ENCODE results near the gene TOR3A. TPM values are rescaled to one million over a fixed set of nuclear protein-coding genes. Genes with fewer than 3 reads are reported as not detected.

Gene TOR3A
- total and polyA plus RNA-seq, 2 donors = 19.3 to 28.0 TPM

GRCh38 chr1:179083533-179083932 lies 1.7 kb downstream of the TOR3A start:
- H3K4me1 ChIP-seq (ENCODE audit: control insufficient read depth in 2 of 2, insufficient read depth in 2 of 2, low read length in 2 of 2) = peaks cover 0 to 18% of the 10 kb centered on the region in 2 donors
- no peaks in the 10 kb centered on the region for H3K27me3 ChIP-seq (ENCODE audit: control insufficient read depth in 2 of 2, insufficient read depth in 1 of 2, low read length in 1 of 2)
- no peak overlapping the region for H3K4me3 ChIP-seq (ENCODE audit: low read length in 2 of 2)
- H3K27ac ChIP-seq (ENCODE audit: low read depth in 1 of 2, low read length in 1 of 2) = no peak overlapping the region
- H3K9me3 ChIP-seq (ENCODE audit: control insufficient read depth in 2 of 2, insufficient read depth in 1 of 2, low read length in 1 of 2) = no peaks in the 10 kb centered on the region
- peaks cover 14 to 18% of the 10 kb centered on the region in 2 donors for H3K36me3 ChIP-seq (ENCODE audit: control insufficient read depth in 2 of 2, insufficient read depth in 2 of 2, low read length in 1 of 2)
- WGBS = 98% methylated on average over 8 of the region's 8 CpGs
- DNase-seq (ENCODE audit: low read depth in 6 of 9, low spot score in 9 of 9) = no peak

GRCh38 chr1:179087665-179088064 lies 5.8 kb downstream of the TOR3A start:
- peaks cover 0 to 3% of the 10 kb centered on the region in 2 donors for H3K9me3 ChIP-seq (ENCODE audit: control insufficient read depth in 2 of 2, insufficient read depth in 1 of 2, low read length in 1 of 2)
- WGBS = 91% methylated on average over 11 of the region's 11 CpGs
- H3K4me1 ChIP-seq (ENCODE audit: control insufficient read depth in 2 of 2, insufficient read depth in 2 of 2, low read length in 2 of 2) = peaks cover 0 to 5% of the 10 kb centered on the region in 2 donors
- peaks cover 40 to 41% of the 10 kb centered on the region in 2 donors for H3K36me3 ChIP-seq (ENCODE audit: control insufficient read depth in 2 of 2, insufficient read depth in 2 of 2, low read length in 1 of 2)
- H3K4me3 ChIP-seq (ENCODE audit: low read length in 2 of 2) = no peak overlapping the region
- no peak for DNase-seq (ENCODE audit: low read depth in 6 of 9, low spot score in 9 of 9)
- no peak overlapping the region for H3K27ac ChIP-seq (ENCODE audit: low read depth in 1 of 2, low read length in 1 of 2)
- no peaks in the 10 kb centered on the region for H3K27me3 ChIP-seq (ENCODE audit: control insufficient read depth in 2 of 2, insufficient read depth in 1 of 2, low read length in 1 of 2)

DNA sequence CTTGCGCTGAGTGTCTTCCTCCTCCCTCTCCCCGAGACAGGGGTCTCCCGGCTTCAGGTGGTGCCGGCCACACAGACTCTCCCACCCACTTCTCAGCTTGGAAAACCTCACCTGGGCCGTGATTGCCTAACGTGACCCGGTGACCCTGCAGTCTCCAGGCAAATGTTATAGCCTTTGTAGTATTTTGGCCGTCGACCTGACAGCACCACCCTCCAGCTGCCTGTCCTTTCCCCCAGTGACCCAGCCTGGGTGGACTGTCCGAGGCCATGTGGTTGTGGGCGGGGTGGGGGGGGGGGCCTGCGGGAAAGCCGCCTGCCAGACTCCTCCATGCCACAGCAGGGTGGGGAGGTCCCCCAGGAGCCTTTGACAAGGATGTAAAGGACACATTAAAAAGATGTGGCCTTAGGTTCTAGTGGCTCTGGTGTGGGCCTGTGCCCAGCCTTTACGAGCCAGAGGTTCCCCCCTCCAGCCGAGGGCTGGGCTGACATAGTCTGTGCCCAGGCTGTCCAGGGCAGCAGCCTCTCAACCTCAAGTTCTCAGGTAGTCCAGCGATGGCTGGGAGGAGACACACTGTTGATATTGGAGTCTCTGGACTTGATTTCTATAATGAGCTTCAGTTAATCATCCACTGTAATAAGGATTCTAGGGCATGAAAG lies 8.1 kb downstream of the TOR3A start:
- H3K27me3 ChIP-seq (ENCODE audit: control insufficient read depth in 2 of 2, insufficient read depth in 1 of 2, low read length in 1 of 2) = no peaks in the 10 kb centered on the region
- H3K9me3 ChIP-seq (ENCODE audit: control insufficient read depth in 2 of 2, insufficient read depth in 1 of 2, low read length in 1 of 2) = peaks cover 0 to 3% of the 10 kb centered on the region in 2 donors
- no peak overlapping the region for H3K27ac ChIP-seq (ENCODE audit: low read depth in 1 of 2, low read length in 1 of 2)
- no peak overlapping the region for H3K4me3 ChIP-seq (ENCODE audit: low read length in 2 of 2)
- DNase-seq (ENCODE audit: low read depth in 6 of 9, low spot score in 9 of 9) = no peak
- H3K36me3 ChIP-seq (ENCODE audit: control insufficient read depth in 2 of 2, insufficient read depth in 2 of 2, low read length in 1 of 2) = peaks cover 56 to 63% of the 10 kb centered on the region in 2 donors
- H3K4me1 ChIP-seq (ENCODE audit: control insufficient read depth in 2 of 2, insufficient read depth in 2 of 2, low read length in 2 of 2) = no peaks in the 10 kb centered on the region
- 96% methylated on average over 16 of the region's 16 CpGs for whole genome bisulfite sequencing

DNA sequence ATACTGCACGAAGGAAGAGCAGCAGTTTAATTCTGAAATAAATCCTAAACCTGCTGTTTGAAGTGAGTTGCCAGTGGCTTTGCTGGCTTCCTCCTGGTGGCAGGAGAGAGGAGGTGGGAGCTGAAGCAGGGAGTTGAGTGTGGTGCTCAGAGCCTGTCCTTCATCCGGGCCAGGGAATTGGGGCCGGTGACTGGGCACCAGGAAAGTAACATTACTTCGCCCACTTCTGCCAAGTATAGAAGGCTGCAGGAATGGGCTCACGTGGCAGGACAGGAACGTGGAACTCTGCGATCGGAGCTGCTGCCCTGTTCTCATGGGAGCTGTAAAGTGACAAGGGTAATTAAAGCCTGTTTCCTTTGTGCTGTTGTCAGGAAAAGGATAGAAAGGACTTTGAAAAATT lies 8.7 kb downstream of the TOR3A start:
- WGBS = 97% methylated on average over 8 of the region's 8 CpGs

DNA sequence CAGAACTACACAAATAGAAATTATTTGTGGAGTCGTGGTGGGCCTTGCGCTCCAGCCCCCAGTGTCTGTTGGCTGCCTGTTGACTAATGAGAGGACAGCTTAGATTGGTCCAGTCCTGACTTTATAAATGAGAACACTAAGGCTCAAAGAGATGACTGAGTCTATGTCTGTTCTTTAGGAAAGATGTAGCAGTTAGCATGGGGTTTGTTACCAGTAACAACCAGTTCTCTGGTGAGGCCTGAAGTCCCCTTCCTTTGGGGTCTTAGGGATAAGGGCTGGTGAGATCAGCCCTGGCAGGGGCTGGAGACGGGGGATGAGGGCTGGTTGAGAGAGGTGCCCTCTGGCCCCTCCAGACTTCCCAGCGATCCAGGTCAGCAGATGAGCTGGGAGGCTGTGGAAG lies 9.1 kb downstream of the TOR3A start:
- Histone ChIP-seq H3K27ac (ENCODE audit: low read depth in 1 of 2, low read length in 1 of 2) (no peak overlapping the region), H3K9me3 (ENCODE audit: control insufficient read depth in 2 of 2, insufficient read depth in 1 of 2, low read length in 1 of 2) (peaks cover 0 to 3% of the 10 kb centered on the region in 2 donors), H3K36me3 (ENCODE audit: control insufficient read depth in 2 of 2, insufficient read depth in 2 of 2, low read length in 1 of 2) (peaks cover 58 to 67% of the 10 kb centered on the region in 2 donors), H3K27me3 (ENCODE audit: control insufficient read depth in 2 of 2, insufficient read depth in 1 of 2, low read length in 1 of 2) (no peaks in the 10 kb centered on the region), H3K4me3 (ENCODE audit: low read length in 2 of 2) (no peak overlapping the region), H3K4me1 (ENCODE audit: control insufficient read depth in 2 of 2, insufficient read depth in 2 of 2, low read length in 2 of 2) (no peaks in the 10 kb centered on the region)
- no peak for DNase-seq (ENCODE audit: low read depth in 6 of 9, low spot score in 9 of 9)
- 98% methylated on average over 4 of the region's 4 CpGs for WGBS

More for the DNA sequence above, 8.7 kb downstream of the TOR3A start:
- DNase-seq (ENCODE audit: low read depth in 6 of 9, low spot score in 9 of 9) = no peak
- no peak overlapping the region for H3K27ac ChIP-seq (ENCODE audit: low read depth in 1 of 2, low read length in 1 of 2)
- H3K36me3 ChIP-seq (ENCODE audit: control insufficient read depth in 2 of 2, insufficient read depth in 2 of 2, low read length in 1 of 2) = peaks cover 59 to 67% of the 10 kb centered on the region in 2 donors
- H3K4me3 ChIP-seq (ENCODE audit: low read length in 2 of 2) = no peak overlapping the region
- no peaks in the 10 kb centered on the region for H3K4me1 ChIP-seq (ENCODE audit: control insufficient read depth in 2 of 2, insufficient read depth in 2 of 2, low read length in 2 of 2)
- H3K9me3 ChIP-seq (ENCODE audit: control insufficient read depth in 2 of 2, insufficient read depth in 1 of 2, low read length in 1 of 2) = peaks cover 0 to 3% of the 10 kb centered on the region in 2 donors
- no peaks in the 10 kb centered on the region for H3K27me3 ChIP-seq (ENCODE audit: control insufficient read depth in 2 of 2, insufficient read depth in 1 of 2, low read length in 1 of 2)

GRCh38 chr1:179091691-179092165 lies 9.9 kb downstream of the TOR3A start:
- no peak for DNase-seq (ENCODE audit: low read depth in 6 of 9, low spot score in 9 of 9)
- no peaks in the 10 kb centered on the region for H3K4me1 ChIP-seq (ENCODE audit: control insufficient read depth in 2 of 2, insufficient read depth in 2 of 2, low read length in 2 of 2)
- no peak overlapping the region for H3K4me3 ChIP-seq (ENCODE audit: low read length in 2 of 2)
- whole genome bisulfite sequencing = 97% methylated on average over 5 of the region's 5 CpGs
- no peak overlapping the region for H3K27ac ChIP-seq (ENCODE audit: low read depth in 1 of 2, low read length in 1 of 2)
- peaks cover 0 to 3% of the 10 kb centered on the region in 2 donors for H3K9me3 ChIP-seq (ENCODE audit: control insufficient read depth in 2 of 2, insufficient read depth in 1 of 2, low read length in 1 of 2)
- no peaks in the 10 kb centered on the region for H3K27me3 ChIP-seq (ENCODE audit: control insufficient read depth in 2 of 2, insufficient read depth in 1 of 2, low read length in 1 of 2)
- peaks cover 66 to 70% of the 10 kb centered on the region in 2 donors for H3K36me3 ChIP-seq (ENCODE audit: control insufficient read depth in 2 of 2, insufficient read depth in 2 of 2, low read length in 1 of 2)

- no peak for DNase-seq (ENCODE audit: low read depth in 6 of 9, low spot score in 9 of 9)
- Histone ChIP-seq H3K4me1 (ENCODE audit: control insufficient read depth in 2 of 2, insufficient read depth in 2 of 2, low read length in 2 of 2) (no peaks in the 10 kb centered on the region), H3K9me3 (ENCODE audit: control insufficient read depth in 2 of 2, insufficient read depth in 1 of 2, low read length in 1 of 2) (peaks cover 0 to 3% of the 10 kb centered on the region in 2 donors), H3K27me3 (ENCODE audit: control insufficient read depth in 2 of 2, insufficient read depth in 1 of 2, low read length in 1 of 2) (no peaks in the 10 kb centered on the region), H3K4me3 (ENCODE audit: low read length in 2 of 2) (no peak overlapping the region), H3K36me3 (ENCODE audit: control insufficient read depth in 2 of 2, insufficient read depth in 2 of 2, low read length in 1 of 2) (peaks cover 63 to 70% of the 10 kb centered on the region in 2 donors), H3K27ac (ENCODE audit: low read depth in 1 of 2, low read length in 1 of 2) (no peak overlapping the region)
- WGBS = 95% methylated on average over 9 of the region's 9 CpGs
Observed at GRCh38 chr1:179092896-179093461, 11.1 kb downstream of the TOR3A start.

- no peak for DNase-seq (ENCODE audit: low read depth in 6 of 9, low spot score in 9 of 9)
- H3K27ac ChIP-seq (ENCODE audit: low read depth in 1 of 2, low read length in 1 of 2) = no peak overlapping the region
- peaks cover 56 to 65% of the 10 kb centered on the region in 2 donors for H3K36me3 ChIP-seq (ENCODE audit: control insufficient read depth in 2 of 2, insufficient read depth in 2 of 2, low read length in 1 of 2)
- 97% methylated on average over 5 of the region's 5 CpGs for WGBS
- H3K4me3 ChIP-seq (ENCODE audit: low read length in 2 of 2) = no peak overlapping the region
- H3K9me3 ChIP-seq (ENCODE audit: control insufficient read depth in 2 of 2, insufficient read depth in 1 of 2, low read length in 1 of 2) = peaks cover 0 to 3% of the 10 kb centered on the region in 2 donors
- no peaks in the 10 kb centered on the region for H3K27me3 ChIP-seq (ENCODE audit: control insufficient read depth in 2 of 2, insufficient read depth in 1 of 2, low read length in 1 of 2)
- H3K4me1 ChIP-seq (ENCODE audit: control insufficient read depth in 2 of 2, insufficient read depth in 2 of 2, low read length in 2 of 2) = no peaks in the 10 kb centered on the region
Observed at GRCh38 chr1:179094818-179095217, 12.9 kb downstream of the TOR3A start.

GRCh38 chr1:179095377-179095776 lies 13.5 kb downstream of the TOR3A start:
- 97% methylated on average over 4 of the region's 4 CpGs for WGBS
- no peaks in the 10 kb centered on the region for H3K27me3 ChIP-seq (ENCODE audit: control insufficient read depth in 2 of 2, insufficient read depth in 1 of 2, low read length in 1 of 2)
- no peak for DNase-seq (ENCODE audit: low read depth in 6 of 9, low spot score in 9 of 9)
- H3K27ac ChIP-seq (ENCODE audit: low read depth in 1 of 2, low read length in 1 of 2) = no peak overlapping the region
- H3K4me3 ChIP-seq (ENCODE audit: low read length in 2 of 2) = no peak overlapping the region
- peaks cover 53 to 60% of the 10 kb centered on the region in 2 donors for H3K36me3 ChIP-seq (ENCODE audit: control insufficient read depth in 2 of 2, insufficient read depth in 2 of 2, low read length in 1 of 2)
- H3K4me1 ChIP-seq (ENCODE audit: control insufficient read depth in 2 of 2, insufficient read depth in 2 of 2, low read length in 2 of 2) = no peaks in the 10 kb centered on the region
- H3K9me3 ChIP-seq (ENCODE audit: control insufficient read depth in 2 of 2, insufficient read depth in 1 of 2, low read length in 1 of 2) = peaks cover 0 to 3% of the 10 kb centered on the region in 2 donors

All from thymus (tissue), 11 donors.